HG02852 (cell line): ENCODE measurements around the gene CDK9.
"Not testable (repeated sequence)": the region's sequence is repeated elsewhere in the genome, so short reads cannot be mapped to it uniquely, and the experiment has no call there.

Experiments
- ATAC-seq: cut with Tn5 transposase; IDR thresholded peaks from one replicate; pipeline ENCODE4 v1.9.1; 2021; ENCODE audit warnings: mild to moderate bottlenecking, moderate library complexity; ENCODE audit not compliant: unreplicated experiment

The CDK9 gene

GRCh38 chr9:127779136-127779981 lies 6.5 kb upstream of the CDK9 start:
- peak; percentile 51 for ATAC-seq

GRCh38 chr9:127780126-127780885 lies 5.5 kb upstream of the CDK9 start:
- ATAC-seq = no peak

- ATAC-seq = not testable (repeated sequence)
Observed at GRCh38 chr9:127780909-127781308, 4.9 kb upstream of the CDK9 start.

- ATAC-seq = no peak
Observed at GRCh38 chr9:127781806-127782205, 4.0 kb upstream of the CDK9 start.

GRCh38 chr9:127783111-127784008 lies 2.5 kb upstream of the CDK9 start:
- no peak for ATAC-seq

- ATAC-seq = peak; percentile 48
Observed at GRCh38 chr9:127785023-127785932, 556 bp upstream of the CDK9 start.

GRCh38 chr9:127786773-127787104 lies 905 bp downstream of the CDK9 start:
- ATAC-seq = no peak

GRCh38 chr9:127788337-127789011 lies 2.6 kb downstream of the CDK9 start:
- ATAC-seq = no peak

- ATAC-seq = no peak
Observed at GRCh38 chr9:127789179-127789578, 3.3 kb downstream of the CDK9 start.

GRCh38 chr9:127790094-127790855 lies 4.4 kb downstream of the CDK9 start:
- no peak for ATAC-seq

- ATAC-seq = no peak
Observed at GRCh38 chr9:127791085-127791484, 5.3 kb downstream of the CDK9 start.

- ATAC-seq = no peak
Observed at GRCh38 chr9:127792417-127793031, 6.7 kb downstream of the CDK9 start.

- ATAC-seq = no peak
Observed at GRCh38 chr9:127793093-127793708, 7.4 kb downstream of the CDK9 start.

GRCh38 chr9:127794001-127794791 lies 8.4 kb downstream of the CDK9 start:
- no peak for ATAC-seq

- no peak for ATAC-seq
Observed at GRCh38 chr9:127796225-127796813, 10.5 kb downstream of the CDK9 start.

- ATAC-seq = no peak
Observed at GRCh38 chr9:127796852-127797370, 11.1 kb downstream of the CDK9 start.
